Hepatic stellate cell (primary cell): Measurements from ENCODE around the gene TRAF5.
A peak's percentile ranks its signal among the peaks of the same experiment; 100 is the strongest.
"Not testable (repeated sequence)": the region's sequence is repeated elsewhere in the genome, so short reads cannot be mapped to it uniquely, and the experiment has no call there.

Experiments used
- DNase-seq: peaks from one replicate; pipeline ENCODE4 v3.0.0; 2011; ENCODE audit warnings: low spot score

The TRAF5 gene

GRCh38 chr1:211378844-211379243 lies 52.2 kb downstream of the TRAF5 start:
- peak; percentile 21 for DNase-seq

DNA sequence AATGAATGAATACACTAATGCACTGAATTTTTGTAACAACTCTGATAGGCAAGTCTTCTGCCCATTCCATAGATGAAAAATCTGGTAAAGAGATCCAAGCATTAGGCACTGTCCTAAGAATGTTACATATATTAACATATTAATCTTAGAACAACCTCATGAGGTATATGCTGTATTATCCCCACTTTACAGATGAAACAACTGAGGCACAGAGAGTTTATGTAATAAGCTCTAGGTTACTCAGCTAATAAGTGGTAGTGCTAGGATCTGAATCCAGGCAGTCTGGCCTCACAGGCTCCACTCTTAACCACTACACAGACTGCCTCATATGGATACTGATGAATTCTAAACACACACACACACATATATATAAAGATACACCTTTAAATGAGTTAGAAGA lies 52.8 kb downstream of the TRAF5 start:
- no peak for DNase-seq

- no peak for DNase-seq
Observed at GRCh38 chr1:211381481-211382181, 55.0 kb downstream of the TRAF5 start.

DNA sequence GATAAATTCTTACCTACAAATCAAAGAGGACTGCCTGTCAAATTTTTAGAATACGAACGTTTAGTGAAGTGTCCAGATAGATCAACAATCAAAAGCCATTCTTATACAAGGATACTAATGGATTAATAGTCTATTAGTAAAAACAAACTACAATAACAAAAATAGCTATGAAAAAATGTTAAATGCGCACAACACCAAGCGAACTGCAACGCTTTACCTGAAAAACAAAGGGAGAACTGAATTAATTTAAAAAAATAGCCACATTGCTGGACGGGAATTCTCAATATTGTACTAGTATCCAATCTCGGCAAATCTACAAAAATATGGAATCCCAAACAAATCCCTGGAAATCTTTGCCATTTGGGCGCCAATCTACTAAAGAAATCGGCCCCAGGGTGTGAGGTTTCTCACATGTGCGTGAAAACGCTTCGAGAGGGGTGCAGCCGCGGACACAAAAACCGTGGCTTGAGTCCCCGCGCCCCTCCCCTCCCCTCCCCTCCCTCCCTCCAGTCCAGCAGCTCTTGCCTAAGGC lies 55.6 kb downstream of the TRAF5 start:
- DNase-seq = no peak

DNA sequence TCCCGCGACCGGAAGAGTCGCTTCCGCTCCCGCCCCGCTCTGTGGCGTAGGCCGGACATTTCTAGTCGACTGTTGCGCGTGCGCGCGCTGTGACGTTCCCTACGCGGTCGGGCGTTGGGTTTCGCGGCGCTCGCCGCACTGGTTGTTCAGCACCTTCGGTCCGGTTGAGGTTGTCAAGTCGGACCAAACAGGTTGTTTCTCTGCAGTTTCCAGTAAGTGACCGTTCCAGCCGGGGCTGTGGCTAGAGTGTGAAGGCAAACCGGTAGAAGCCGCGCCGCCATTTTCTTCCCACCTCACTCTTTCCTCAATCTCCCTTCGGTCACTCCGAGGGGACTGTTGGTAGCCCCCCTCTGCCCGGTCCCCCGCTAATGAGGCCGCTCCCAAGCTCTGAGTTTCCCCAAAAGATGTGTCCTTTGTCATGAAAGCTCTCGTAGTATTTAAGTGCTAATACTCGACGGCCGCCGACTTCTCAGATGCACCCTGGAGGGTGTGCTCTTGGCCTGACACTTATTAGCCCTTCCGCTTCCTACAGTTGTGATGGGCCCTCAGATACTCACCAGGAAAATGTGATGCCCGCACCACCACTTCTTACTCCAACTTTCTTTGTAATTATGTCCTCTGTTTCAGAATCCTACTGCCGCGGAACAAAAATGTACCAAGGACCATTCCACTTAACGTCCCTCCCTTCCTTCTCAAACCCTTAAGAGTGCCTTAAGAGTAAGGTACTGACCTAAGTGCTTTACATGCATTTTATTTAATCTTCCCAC lies 56.3 kb downstream of the TRAF5 start:
- peak; percentile 87 for DNase-seq

DNA sequence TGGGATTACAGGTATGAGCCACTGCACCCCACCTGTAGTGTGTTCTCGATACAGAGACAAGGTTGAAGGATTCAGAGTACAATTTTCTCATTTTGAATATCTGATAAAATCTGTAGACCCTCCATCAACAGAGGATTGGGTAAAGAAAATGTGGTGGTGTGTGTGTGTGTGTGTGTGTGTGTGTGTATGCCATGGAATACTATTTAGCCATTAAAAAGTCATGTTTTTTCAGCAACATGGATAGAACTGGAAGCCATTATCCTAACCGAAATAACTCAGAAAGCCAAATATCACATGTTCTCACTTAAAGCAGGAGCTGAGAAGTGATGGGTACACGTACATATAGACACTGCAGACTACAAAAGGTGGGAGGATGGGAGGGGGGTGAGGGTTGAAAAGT lies 57.9 kb downstream of the TRAF5 start:
- DNase-seq = no peak

- no peak for DNase-seq
Observed at GRCh38 chr1:211386921-211387320, 60.3 kb downstream of the TRAF5 start.

GRCh38 chr1:211390829-211391228 lies 64.2 kb downstream of the TRAF5 start:
- DNase-seq = not testable (repeated sequence)

DNA sequence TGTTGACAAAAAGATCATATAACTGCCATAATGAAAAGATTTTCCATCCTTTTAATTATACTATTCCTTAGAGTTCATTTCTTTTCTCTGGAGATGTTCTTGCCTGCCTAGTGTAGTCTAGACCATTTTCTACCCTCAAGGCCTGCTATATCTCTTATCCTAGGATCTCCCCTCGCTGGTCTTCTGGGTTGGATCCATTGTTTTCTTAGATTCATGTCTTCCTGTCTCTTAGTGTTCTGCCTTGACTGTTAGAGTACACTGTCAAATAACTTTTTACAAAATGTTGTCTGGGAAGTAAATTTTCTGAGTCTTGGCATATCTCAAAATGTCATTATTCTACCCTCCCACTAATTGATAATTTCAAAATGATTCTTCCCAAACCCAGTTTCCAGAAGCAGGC lies 66.6 kb downstream of the TRAF5 start:
- DNase-seq = no peak

GRCh38 chr1:211398266-211398930 lies 71.8 kb downstream of the TRAF5 start:
- DNase-seq = not testable (repeated sequence)

DNA sequence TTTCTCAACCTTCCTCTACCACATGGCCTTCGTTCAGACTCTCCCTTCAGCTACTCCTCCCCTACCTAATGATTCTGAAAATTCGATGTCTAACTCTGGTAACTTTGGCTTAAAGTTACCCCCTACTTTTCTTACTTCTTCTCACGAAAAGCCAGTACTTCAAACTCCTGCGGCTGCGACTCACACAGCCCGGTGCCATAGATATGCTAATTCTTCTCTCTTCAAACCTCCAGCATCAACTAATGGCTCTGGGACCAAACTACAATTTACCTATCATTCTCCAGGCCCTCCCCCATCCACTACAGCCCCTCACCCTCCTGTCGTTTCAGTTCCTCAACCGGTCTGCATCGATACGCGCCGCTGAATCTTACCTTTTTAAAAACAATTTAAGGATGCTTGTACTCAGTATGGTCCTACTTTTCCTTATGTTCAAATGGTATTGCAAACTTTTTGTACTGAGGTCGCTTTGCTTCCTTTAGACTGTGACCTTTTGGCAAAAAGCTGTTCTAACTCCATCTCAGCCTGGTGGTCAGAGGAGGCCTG lies 73.3 kb downstream of the TRAF5 start:
- DNase-seq = not testable (repeated sequence)

DNA sequence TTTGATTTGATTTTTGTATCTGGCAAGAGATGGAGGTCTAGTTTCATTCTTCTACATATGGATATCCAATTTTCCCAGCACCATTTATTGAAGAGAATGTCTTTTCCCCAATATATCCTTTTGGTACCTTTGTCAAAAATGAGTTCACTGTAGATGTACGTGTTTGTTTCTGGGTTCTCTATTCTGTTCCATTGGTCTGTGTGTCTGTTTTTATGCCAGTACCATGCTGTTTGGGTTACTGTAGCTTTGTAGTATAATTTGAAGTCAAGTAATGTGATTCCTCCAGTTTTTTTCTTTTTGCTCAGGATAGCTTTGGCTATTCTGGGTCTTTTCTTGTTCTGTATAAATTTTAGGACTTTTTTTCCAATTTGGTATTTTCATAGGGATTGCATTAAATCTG lies 75.1 kb downstream of the TRAF5 start:
- not testable (repeated sequence) for DNase-seq

- not testable (repeated sequence) for DNase-seq
Observed at GRCh38 chr1:211406086-211406485, 79.5 kb downstream of the TRAF5 start.

- DNase-seq = not testable (repeated sequence)
Observed at GRCh38 chr1:211407749-211408148, 81.1 kb downstream of the TRAF5 start.

DNA sequence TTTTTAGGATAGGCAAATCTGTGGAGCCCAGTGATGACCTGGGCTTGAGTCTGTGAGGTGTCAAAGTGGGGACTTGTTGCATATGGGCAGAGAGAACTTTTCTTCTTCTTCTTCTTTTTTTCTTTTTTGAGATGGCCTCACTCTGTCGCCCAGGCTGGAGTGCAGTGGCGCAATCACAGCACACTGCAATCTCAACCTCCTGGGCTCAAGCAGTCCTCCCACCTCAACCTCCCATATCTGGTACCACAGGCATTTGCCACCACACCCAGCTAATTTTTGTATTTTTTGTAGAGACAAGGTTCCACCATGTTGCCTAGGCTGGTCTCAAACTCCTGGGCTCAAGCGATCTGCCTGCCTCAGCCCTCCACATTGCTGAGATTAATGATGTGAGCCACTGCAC lies 85.0 kb downstream of the TRAF5 start:
- DNase-seq = no peak

DNA sequence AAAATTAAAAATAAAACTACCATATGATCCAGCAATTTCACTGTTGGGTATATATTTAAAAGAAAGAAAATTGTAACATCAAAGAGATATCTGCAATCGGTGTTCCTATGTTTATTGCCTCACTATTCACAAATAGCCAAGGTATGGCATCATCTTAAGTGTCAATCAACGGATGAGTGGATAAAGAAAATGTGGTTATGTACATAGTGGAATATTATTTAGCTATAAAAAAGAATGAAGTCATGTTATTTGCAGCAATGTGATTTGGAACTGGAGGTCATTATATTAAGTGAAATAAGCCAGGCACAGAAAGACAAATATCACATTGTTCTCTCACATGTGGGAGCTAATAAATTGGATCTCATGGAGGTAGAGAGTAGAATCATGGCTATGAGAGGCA lies 89.1 kb downstream of the TRAF5 start:
- no peak for DNase-seq

DNA sequence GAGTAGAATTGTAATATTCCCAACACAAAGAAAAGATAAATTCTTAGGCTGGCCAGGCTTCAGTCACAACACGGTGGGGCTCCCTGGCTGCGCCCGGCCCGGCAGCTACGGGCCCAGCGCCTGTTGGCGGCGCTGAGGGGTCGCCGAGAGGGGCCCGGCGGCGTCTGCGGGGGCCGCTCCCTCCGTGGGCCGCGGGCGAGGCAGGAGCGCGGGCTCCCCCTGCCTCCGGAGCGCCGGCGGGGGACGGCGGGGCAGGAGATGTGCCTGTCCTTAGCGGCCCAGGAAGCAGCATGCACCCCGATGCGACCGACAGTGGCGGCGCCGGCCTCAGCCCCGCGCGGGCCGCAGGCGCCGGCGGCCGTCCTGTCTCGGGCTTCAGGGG lies 89.6 kb downstream of the TRAF5 start:
- DNase-seq = not testable (repeated sequence)

DNA sequence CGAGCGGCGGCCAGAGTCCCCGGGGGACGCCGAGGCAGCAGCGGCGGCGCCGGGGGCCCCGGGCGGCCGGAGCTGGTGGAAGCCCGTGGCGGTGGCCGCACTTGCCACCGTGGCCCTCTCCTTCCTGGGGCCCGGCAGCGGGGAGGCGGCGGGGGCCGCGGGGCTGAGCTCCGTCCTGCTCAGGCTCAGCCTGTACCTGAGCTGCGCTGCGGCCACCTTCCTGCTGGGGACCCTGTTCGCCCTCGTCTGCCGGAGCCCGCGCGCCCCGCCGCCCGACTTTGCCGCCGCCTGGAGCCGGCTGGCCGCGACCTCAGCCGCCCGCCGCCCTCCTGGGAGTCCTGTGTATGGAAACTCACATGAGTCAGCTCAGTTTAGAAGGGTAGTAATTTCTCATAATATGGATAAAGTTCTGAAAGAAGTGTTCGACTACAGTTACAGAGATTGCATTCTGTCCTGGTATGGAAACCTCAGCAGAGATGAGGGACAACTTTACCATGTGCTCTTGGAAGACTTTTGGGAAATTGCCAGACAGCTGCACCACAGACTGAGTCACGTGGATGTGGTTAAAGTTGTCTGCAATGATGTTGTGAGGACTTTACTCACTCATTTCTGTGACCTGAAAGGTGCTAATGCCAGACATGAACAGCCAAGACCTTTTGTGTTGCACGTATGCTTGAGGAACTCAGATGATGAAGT lies 90.1 kb downstream of the TRAF5 start:
- peak; percentile 20 for DNase-seq

GRCh38 chr1:211420389-211420788 lies 93.8 kb downstream of the TRAF5 start:
- no peak for DNase-seq

GRCh38 chr1:211420845-211421454 lies 94.3 kb downstream of the TRAF5 start:
- DNase-seq = no peak

DNA sequence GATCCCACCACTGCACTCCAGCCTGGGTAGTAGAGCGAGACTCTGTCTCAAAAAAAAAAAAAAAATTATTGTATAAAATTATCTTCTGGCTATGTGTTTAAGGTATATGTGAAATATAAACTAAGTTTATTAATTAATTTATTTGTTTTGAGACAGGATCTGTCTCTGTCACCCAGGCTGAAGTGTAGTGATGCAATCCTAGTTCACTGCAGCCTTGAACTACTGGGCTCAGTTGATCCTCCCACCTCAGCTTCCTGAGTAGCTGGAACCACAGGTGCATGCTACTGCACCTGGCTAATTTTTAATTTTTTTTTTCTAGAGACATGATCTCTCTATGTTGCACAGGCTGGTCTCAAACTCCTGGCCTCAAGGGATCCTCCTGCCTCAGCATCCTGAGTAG lies 97.4 kb downstream of the TRAF5 start:
- DNase-seq = no peak
